OCI-M2 (cell line): ENCODE measurements around the gene CHST13.

Experiments
- DNase-seq: peaks from one replicate; lab custom pipeline; 2025; ENCODE audit not compliant: unreplicated experiment; lab: John Stamatoyannopoulos, UW

CHST13 gene, protein sequence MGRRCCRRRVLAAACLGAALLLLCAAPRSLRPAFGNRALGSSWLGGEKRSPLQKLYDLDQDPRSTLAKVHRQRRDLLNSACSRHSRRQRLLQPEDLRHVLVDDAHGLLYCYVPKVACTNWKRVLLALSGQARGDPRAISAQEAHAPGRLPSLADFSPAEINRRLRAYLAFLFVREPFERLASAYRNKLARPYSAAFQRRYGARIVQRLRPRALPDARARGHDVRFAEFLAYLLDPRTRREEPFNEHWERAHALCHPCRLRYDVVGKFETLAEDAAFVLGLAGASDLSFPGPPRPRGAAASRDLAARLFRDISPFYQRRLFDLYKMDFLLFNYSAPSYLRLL

GRCh38 chr3:126523745-126524428 is at the start of gene CHST13:
TSS of gene CHST13 (plus strand) at chr3:126524155. CDS start at chr3:126524333, 178 bp downstream.
- no peak for DNase-seq

GRCh38 chr3:126474498-126475412 is 49.2 kb upstream of the CHST13 start:
- DNase-seq = no peak

DNA sequence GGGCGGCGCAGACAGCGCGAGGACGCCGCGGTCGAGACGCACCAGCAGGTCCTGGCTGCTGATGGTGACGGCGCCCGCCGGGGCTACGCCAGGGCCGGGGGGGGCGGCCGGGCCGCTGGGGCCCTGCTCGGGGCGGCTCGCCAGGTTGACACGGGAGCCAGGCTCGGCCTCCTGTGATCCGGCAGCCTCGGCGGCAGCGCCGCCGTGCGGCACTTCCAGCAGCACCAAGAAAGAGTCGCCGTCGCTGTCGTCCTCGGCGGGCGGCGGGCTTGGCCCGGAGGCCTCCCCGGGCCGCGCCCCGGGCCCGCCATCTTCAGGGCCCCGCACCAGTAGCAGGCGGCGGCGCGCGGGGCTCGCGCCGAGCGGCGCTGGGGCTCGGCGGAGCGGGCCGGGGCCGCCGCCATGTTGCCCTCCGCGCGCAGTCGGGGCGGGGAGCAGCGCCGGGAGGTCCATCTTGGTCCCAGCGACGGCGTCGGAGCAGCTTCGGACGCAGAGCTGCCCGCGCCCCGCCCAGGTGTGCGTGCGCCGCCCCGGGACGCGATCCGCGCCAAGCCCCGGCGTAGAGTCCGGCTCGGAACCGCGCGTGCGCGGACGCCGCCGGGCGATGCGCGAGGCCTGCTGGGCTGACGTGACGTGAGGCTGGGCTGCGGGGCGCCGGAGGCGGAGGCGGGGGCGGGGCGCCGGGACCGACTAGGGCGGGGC is 48.4 kb upstream of the CHST13 start, which contains the start of gene ZXDC:
Gene ZXDC (minus strand): TSS at position 479 of the 702 bp plus-strand sequence. CDS start 26 bp downstream, at position 453.
- no peak for DNase-seq

DNA sequence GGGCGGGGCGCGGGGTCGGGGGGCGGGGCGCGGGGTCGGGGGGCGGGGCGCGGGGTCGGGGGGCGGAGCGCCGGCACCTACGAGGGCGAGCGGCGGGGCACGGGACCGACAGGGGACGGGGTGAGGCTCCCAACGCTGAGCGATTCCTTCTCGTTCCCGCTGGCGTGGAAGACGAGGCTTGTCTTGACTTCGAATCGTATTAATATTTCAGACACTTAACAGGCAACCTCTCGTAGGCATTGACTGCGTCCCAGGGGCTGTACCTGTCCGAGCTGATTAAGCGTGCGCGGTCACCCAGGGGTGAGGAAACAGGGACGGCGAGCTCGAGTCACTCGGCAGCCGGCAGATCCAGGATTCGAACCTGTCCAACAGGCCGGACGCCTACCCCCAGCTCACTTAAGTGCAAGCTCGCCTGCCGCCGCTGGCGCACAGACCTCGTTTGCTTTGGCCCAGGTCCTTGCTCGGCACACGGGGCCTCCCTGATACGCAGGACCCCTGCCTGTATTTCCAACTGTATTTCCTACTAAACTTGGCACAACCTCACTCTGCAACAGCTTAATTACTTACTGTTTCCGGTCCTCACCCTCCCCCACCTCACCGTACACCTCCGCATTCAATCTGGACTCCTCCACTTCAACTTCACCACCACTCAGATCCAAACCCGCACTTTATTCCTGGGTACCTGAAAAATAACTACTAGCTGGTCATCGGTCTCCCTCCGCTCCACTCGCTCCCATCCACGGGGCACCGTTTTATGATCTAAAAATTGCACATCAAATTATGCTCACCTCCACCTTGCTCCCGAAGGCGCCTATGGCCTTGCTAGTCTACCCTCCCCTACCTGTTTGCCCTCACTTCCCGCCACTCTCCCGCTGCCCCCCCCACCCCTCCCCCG is 47.5 kb upstream of the CHST13 start:
- DNase-seq = no peak

DNA sequence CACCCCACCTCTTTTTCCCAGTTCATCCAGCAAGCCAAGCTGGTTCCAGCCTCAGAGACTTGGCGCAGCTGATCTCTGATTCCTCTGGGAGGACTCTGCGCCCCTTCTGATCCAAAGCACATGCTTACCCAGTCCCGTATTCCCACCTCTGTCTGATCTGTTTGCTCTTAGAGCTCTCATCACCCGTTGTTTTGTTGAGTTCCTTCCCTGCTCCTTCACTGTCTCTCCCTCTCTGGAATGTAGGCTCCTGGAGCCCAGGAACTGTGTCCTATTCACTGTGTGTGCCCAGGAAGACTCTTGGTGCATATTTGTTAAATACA is 46.9 kb upstream of the CHST13 start:
- DNase-seq = no peak

GRCh38 chr3:126478581-126479310 is 45.2 kb upstream of the CHST13 start:
- DNase-seq = no peak

GRCh38 chr3:126479642-126480041 is 44.3 kb upstream of the CHST13 start:
- no peak for DNase-seq

DNA sequence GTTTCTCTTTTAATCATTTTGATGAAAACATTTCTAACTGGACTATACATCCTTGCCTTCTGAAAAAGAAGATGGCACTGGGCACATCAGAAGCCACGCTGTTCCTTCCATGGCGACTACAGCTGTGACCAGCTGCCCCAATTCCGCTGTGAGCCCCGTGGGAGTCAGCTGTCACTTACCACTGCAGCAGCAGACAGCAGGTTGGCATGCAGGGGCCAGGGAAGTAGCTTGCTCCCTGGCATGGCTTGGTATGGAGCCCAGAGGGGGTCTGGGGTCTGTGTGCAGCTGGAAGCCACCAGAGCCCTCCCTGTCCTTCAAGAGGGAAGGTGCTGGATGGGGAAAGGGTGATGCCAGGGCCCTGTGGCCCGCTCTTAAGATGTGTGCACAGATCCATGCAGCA is 43.7 kb upstream of the CHST13 start:
- DNase-seq = no peak

DNA sequence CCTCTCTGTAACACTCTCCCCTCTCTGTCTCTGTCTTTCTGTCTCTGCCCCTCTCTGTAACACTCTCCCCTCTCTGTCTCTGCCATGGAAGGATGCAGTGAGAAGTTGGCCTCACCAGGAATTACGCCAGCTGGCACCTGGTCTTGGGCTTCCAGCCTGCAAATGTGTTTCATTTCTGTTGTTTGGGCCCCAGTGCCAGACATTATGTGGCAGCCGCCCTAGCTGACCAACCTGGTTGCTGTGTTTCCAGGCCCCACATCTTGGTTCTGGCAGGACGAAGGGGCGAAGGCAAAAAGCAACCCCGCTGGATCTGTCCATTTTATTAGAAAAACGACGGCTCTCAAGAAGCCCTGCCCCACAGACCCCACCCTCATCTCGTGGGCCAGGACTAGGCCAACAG is 43.1 kb upstream of the CHST13 start:
- DNase-seq = no peak

DNA sequence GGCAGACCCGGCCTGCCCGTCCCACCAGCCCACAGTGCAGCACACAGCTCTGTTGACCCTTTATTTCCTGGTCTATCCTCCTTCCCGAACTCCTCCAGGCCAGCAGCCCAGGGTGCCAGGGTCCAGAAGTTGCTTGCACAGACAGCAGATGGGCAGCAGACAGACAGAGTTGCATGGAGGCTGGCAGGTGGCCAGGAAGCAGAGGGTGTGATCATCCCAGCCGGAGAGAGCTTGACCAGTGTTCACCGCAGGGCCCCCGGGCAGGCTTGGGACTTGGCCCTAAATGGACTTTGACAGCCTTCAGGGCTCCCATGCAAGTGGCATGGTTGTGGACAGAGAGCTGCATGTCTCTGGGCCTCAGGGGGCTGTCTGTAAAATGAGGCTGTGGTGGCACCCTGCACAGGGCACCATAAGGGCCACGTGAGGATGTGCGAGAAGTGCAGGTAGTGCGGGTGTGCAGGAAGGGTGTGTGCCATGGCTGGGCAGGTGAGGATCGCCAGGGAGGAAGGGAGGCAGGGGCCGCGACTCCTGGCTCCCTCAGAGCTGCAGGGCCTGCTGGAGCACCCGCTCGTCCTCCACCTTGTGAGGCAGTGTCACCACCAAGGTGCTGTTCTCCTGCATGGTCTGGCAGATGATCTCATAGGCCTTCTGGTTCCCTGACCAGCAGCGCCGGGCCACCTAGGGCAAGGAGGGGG is 42.0 kb upstream of the CHST13 start:
- DNase-seq = no peak

DNA sequence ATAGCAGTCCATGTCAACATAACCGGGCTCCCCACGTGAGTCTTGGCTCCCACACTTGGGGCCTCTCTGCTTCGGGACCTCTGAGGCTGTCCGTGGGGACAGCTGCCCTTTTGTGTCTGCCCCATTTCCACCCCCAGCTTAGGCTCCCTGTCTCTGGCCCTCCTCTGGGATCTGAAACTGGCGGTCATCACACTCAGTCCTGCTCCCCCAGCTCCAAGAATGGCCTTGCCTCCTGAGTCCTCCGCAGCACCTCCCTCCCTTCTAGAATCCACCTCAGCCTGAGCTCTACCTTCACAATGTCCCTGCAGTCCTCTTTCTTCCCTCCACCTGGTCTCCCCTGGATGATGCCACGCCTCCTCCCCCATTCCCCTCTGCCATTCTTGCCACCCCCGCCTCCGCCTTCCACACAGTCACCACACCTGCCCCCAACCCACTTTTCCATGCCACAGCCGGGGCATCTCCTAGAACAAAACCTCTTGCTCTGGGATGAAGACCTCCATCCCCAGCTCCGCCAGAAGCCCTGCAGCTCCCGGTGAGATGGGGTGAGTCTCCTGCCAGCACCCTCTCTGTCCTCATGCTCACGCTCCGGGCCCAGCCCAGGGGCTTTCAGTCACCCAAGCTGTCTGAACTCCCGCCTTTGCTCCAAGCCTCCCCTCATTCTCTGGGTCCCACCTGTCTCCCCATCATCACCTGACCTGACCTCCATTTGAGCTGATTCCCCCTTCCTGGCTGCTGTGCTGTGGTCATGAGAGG is 41.3 kb upstream of the CHST13 start:
- DNase-seq = no peak

DNA sequence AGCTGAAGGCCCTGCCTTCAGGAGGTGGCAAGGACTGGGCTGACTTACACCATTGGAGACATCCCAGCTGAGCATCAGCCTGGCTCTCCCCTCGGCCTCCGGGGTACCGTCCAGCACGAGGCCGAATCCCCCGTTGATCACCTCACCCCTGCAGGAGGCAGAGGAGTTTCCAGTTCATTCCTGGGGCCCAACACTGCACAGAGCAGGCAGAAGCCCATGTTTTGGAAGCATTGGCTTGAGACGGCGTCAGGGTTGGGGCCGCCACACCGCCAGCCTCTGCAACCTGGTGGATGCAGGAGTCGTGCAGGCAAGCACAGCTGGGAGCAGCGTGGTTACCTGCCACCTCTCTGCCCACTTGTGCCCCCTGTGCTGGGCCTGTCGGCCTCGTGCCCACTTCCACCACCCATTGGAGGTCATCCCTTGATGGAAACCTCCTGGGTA is 40.6 kb upstream of the CHST13 start:
- DNase-seq = no peak

DNA sequence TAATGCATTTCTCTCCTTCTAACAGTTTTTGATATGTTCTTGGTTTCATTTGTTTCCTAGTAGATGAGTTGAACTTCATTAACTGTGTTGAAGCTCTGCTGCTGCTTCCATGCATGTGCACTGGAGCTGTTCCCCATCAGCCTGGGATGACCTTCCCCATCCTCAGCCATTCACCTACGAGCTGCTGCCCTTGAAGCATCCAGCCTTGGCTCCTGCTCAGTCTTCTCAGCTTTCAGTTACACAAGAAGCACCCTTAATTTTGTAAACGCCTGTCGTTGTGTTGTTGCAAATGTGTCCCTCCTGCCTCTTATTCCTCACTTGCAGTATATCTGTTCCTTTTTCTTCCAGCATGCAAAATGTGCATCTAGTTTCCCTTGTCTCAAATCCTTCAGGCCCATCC is 39.8 kb upstream of the CHST13 start:
- DNase-seq = no peak

GRCh38 chr3:126484662-126485061 is 39.3 kb upstream of the CHST13 start:
- no peak for DNase-seq

- no peak for DNase-seq
These were observed 38.6 kb upstream of the CHST13 start for GRCh38 chr3:126485176-126485897.

DNA sequence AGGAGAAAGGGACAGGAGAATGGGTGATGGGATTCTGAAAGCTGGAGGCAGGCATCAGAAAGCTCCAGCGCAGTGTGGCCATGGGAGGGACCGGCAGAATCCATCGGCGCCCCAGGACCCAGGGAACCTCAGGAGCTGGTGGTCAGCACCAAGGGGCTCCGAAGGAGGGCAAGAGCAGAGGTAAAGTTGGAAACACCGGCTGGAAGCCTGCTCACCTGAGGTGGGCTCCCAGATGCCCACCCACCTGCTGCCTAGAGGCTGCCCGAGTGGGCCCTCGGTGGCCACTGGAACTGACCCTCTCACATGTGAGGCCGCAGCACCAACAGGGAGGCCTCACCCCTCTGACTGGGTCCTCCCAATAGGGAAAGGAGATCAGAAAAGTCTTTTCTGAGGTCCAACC is 38.0 kb upstream of the CHST13 start:
- DNase-seq = no peak

DNA sequence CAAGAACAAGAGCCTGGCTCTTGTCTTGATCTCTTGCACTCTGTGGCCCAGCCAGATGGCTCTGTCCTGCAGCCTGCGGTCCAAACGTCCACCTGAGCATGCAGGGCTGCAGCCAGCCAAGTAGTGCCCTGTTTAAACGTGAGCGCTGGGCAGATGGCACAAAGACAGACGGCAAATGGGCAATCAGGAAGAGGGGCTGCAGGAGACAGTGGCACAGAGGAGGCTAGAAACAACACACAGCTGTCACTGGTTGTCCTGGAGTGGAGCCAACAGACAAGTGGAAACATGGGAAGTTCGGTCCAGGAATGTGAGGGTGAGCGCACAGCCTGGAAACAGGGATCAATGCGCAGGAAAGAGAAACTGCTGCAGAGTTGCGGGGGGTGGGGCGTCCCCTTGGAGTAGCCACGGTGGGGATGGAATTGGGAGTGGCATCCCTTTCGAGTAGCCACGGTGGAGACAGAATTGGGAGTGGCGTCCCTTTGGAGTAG is 37.6 kb upstream of the CHST13 start:
- no peak for DNase-seq
